ENCODE results near the gene TMBIM6.

TMBIM6 gene

DNA sequence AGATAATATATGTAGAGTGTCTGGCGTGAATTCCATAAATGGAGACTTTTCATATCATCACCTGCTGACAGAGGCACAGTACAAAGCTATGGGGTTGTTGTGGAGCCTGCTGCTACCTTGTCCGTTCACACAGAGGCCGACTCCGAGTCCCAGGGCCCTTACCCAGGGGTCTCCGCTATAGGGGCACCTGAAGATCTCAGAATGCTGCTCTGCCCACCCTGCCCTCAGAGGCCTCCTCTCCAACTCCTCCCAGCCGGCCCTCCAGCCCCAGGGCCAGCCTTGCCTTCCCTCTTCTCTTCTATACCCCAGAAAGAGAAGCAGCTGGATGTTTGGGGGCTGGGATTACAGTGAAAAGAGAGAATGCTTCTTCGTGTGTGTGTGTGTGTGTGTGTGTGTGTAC is 65.5 kb downstream of the TMBIM6 start:
- Histone ChIP-seq H3K9ac (ENCODE audit: low read length) (no peak overlapping the region), H4K12ac (ENCODE audit: low read depth, low read length) (no peak overlapping the region), H3K4ac (ENCODE audit: low read depth, low read length) (no peak overlapping the region), H4K8ac (ENCODE audit: low read depth, low read length) (no peak overlapping the region), H3K27ac (ENCODE audit: low read depth, low read length) (no peak overlapping the region), H3K36me3 (ENCODE audit: control insufficient read depth in 1 of 2, insufficient read depth in 2 of 2, low read length in 2 of 2) (peaks cover 31 to 39% of the 10 kb centered on the region in 2 experiments), H2BK5ac (ENCODE audit: low read depth, low read length, poor library complexity) (no peak overlapping the region), H3K23ac (ENCODE audit: low read length) (no peak overlapping the region), H3K14ac (ENCODE audit: low read length) (no peak overlapping the region), H3K4me3 (ENCODE audit: low read depth, low read length) (no peak overlapping the region), H3K79me1 (ENCODE audit: low read length) (peaks cover 19% of the 10 kb centered on the region), H3K4me2 (ENCODE audit: low read length) (no peak overlapping the region), H3K79me2 (ENCODE audit: control insufficient read depth, insufficient read depth, low read length, poor library complexity) (peaks cover 7% of the 10 kb centered on the region), H3K4me1 (ENCODE audit: control insufficient read depth in 1 of 2, insufficient read depth in 2 of 2, low read length in 2 of 2) (peaks cover 29 to 33% of the 10 kb centered on the region in 2 experiments), H3K27me3 (ENCODE audit: insufficient read depth, low read length) (no peaks in the 10 kb centered on the region), H3K18ac (ENCODE audit: low read length) (peak overlapping the region; percentile 54), H2AK5ac (ENCODE audit: low read length) (no peak overlapping the region), H2BK12ac (ENCODE audit: low read length) (peak overlapping the region; percentile 14), H4K91ac (ENCODE audit: low read depth, low read length) (peak overlapping the region; percentile 32), H2BK120ac (ENCODE audit: insufficient read depth, low read length, poor library complexity) (no peak overlapping the region), H3K9me3 (ENCODE audit: insufficient read depth, low read depth, low read length) (peaks cover 2% of the 10 kb centered on the region), H2AFZ (ENCODE audit: insufficient read depth, low read length, poor library complexity) (no peak overlapping the region)
- no CpG with 5 or more reads among the region's 7 CpGs for WGBS (ENCODE audit: extremely low coverage, insufficient coverage, insufficient read length)
- no peak for DNase-seq

DNA sequence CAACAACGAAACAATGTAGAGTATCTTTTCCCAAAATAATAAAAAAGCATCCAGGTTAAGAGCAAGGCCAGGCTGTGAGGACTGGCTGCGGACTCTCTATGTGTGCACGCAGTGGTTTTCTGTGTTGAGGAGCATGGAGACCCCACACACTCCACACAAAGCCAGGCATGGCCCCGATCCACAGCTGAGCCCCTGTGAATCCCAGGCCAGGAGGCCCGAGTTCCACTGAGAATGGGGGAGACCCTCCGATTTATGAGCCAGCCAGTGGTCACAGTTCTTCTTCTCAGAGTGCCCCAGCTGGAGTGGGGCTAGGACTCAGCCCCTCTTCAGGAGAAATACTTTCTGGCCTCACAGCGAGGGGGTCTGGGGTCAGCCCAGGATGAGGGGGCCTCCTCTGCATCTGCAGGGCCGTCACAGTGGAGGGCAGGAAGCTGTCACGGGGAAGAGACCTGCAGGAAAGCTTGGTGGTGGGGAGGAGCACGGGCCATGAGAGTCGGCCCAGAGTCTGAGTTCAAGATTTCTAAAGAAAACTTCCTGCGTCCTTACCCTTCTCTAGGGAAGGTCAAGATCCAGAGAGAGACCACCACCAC is 66.7 kb downstream of the TMBIM6 start:
- Histone ChIP-seq H3K18ac (ENCODE audit: low read length) (peak overlapping the region; percentile 84), H3K36me3 (ENCODE audit: control insufficient read depth in 1 of 2, insufficient read depth in 2 of 2, low read length in 2 of 2) (peaks cover 25 to 31% of the 10 kb centered on the region in 2 experiments), H4K8ac (ENCODE audit: low read depth, low read length) (peak overlapping the region; percentile 83), H3K79me1 (ENCODE audit: low read length) (peaks cover 19% of the 10 kb centered on the region), H3K14ac (ENCODE audit: low read length) (peak overlapping the region; percentile 72), H3K27me3 (ENCODE audit: insufficient read depth, low read length) (no peaks in the 10 kb centered on the region), H3K23ac (ENCODE audit: low read length) (no peak overlapping the region), H3K27ac (ENCODE audit: low read depth, low read length) (peak overlapping the region; percentile 94), H4K91ac (ENCODE audit: low read depth, low read length) (peak overlapping the region; percentile 83), H3K4me3 (ENCODE audit: low read depth, low read length) (no peak overlapping the region), H2AK5ac (ENCODE audit: low read length) (peak overlapping the region; percentile 64), H2AFZ (ENCODE audit: insufficient read depth, low read length, poor library complexity) (peak overlapping the region; percentile 47), H2BK120ac (ENCODE audit: insufficient read depth, low read length, poor library complexity) (peak overlapping the region; percentile 62), H3K9me3 (ENCODE audit: insufficient read depth, low read depth, low read length) (peaks cover 2% of the 10 kb centered on the region), H4K12ac (ENCODE audit: low read depth, low read length) (peak overlapping the region; percentile 14), H3K9ac (ENCODE audit: low read length) (no peak overlapping the region), H2BK12ac (ENCODE audit: low read length) (peak overlapping the region; percentile 44), H3K4me2 (ENCODE audit: low read length) (peak overlapping the region; percentile 19), H3K79me2 (ENCODE audit: control insufficient read depth, insufficient read depth, low read length, poor library complexity) (peaks cover 7% of the 10 kb centered on the region), H3K4ac (ENCODE audit: low read depth, low read length) (peak overlapping the region; percentile 60), H3K4me1 (ENCODE audit: control insufficient read depth in 1 of 2, insufficient read depth in 2 of 2, low read length in 2 of 2) (peaks cover 29 to 33% of the 10 kb centered on the region in 2 experiments), H2BK5ac (ENCODE audit: low read depth, low read length, poor library complexity) (peak overlapping the region; percentile 13)
- DNase-seq: no peak
- no CpG with 5 or more reads among the region's 12 CpGs for WGBS (ENCODE audit: extremely low coverage, insufficient coverage, insufficient read length)

DNA sequence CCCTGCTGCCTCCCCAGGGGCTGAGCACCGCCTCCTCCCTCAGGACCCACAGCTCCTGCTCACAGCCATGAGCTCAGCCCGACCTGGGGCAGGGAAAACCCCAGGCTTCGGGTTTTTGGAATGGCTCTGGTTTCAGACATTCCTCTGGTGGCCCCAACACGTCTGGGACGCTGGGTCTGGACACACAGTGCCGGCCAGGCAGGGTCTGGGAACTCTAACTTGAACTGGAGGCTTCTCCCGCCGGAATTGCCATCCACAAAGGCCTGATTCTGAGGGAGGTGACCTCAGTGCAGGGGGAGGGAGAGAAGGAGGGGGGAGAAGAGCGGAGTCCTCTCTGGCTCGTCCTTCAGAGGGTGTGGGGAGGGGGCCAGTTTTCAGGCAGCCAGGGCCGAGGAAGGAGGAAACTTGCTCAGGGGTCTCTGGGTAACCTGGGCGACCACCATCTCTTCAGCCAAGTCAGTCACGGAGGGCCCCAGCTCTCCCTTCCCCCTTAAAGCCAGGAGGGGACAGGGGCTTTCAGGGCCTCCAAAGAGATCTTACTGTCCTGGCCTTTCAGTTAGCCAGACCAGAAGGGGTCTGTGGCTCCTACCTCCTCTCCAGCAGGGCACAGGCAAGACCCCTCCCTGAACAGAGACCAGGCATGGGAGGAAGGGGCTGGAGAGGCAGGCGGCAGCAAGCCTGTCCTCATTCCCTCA is 67.5 kb downstream of the TMBIM6 start:
- Histone ChIP-seq H3K18ac (ENCODE audit: low read length) (peak overlapping the region; percentile 84), H3K9me3 (ENCODE audit: insufficient read depth, low read depth, low read length) (peaks cover 2% of the 10 kb centered on the region), H3K4ac (ENCODE audit: low read depth, low read length) (peak overlapping the region; percentile 68), H3K9ac (ENCODE audit: low read length) (peak overlapping the region; percentile 6), H3K79me2 (ENCODE audit: control insufficient read depth, insufficient read depth, low read length, poor library complexity) (peaks cover 7% of the 10 kb centered on the region), H2BK12ac (ENCODE audit: low read length) (peak overlapping the region; percentile 58), H3K4me1 (ENCODE audit: control insufficient read depth in 1 of 2, insufficient read depth in 2 of 2, low read length in 2 of 2) (peaks cover 29 to 33% of the 10 kb centered on the region in 2 experiments), H3K27ac (ENCODE audit: low read depth, low read length) (peak overlapping the region; percentile 94), H2AK5ac (ENCODE audit: low read length) (peak overlapping the region; percentile 69), H2BK120ac (ENCODE audit: insufficient read depth, low read length, poor library complexity) (peak overlapping the region; percentile 75), H4K8ac (ENCODE audit: low read depth, low read length) (peak overlapping the region; percentile 83), H3K4me2 (ENCODE audit: low read length) (peak overlapping the region; percentile 33), H4K12ac (ENCODE audit: low read depth, low read length) (peak overlapping the region; percentile 79), H4K91ac (ENCODE audit: low read depth, low read length) (peak overlapping the region; percentile 83), H3K4me3 (ENCODE audit: low read depth, low read length) (no peak overlapping the region), H3K36me3 (ENCODE audit: control insufficient read depth in 1 of 2, insufficient read depth in 2 of 2, low read length in 2 of 2) (peaks cover 18 to 24% of the 10 kb centered on the region in 2 experiments), H3K23ac (ENCODE audit: low read length) (no peak overlapping the region), H2AFZ (ENCODE audit: insufficient read depth, low read length, poor library complexity) (peak overlapping the region; percentile 47), H3K27me3 (ENCODE audit: insufficient read depth, low read length) (no peaks in the 10 kb centered on the region), H3K14ac (ENCODE audit: low read length) (peak overlapping the region; percentile 83), H2BK5ac (ENCODE audit: low read depth, low read length, poor library complexity) (peak overlapping the region; percentile 42), H3K79me1 (ENCODE audit: low read length) (peaks cover 19% of the 10 kb centered on the region)
- DNase-seq: peak; percentile 33 to 56
- WGBS (ENCODE audit: extremely low coverage, insufficient coverage, insufficient read length): no CpG with 5 or more reads among the region's 14 CpGs

DNA sequence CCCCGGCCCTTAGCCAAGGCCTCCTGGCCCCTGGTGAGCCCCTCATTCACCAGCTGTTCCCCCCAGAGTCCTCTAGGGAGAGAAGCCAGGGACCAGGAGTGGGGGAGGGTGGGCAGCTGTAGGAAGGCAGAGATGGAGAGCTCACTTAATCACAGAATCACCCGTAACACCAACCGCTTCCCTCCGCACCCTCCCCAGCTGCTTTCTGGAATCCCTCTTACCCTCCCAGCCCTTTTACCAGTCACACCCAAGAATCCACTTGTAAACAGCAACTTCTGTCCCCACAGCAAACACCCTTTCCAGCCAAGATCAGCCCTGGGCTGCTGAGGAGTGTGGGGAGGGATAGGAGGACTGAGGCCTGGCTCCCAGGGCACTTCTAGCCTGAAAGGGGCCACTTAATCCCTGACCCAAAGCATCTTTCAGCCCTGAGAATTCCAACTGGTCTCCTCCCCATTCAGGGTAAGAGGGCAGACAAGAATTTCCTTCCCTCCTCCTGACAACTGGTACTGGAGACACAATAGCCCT is 68.1 kb downstream of the TMBIM6 start:
- peak overlapping the region; percentile 78 for H4K8ac ChIP-seq (ENCODE audit: low read depth, low read length)

More for the DNA sequence above, 68.1 kb downstream of the TMBIM6 start:
- H3K23ac ChIP-seq (ENCODE audit: low read length): no peak overlapping the region
- peaks cover 7% of the 10 kb centered on the region for H3K79me2 ChIP-seq (ENCODE audit: control insufficient read depth, insufficient read depth, low read length, poor library complexity)
- peaks cover 19% of the 10 kb centered on the region for H3K79me1 ChIP-seq (ENCODE audit: low read length)
- peak overlapping the region; percentile 75 for H2BK120ac ChIP-seq (ENCODE audit: insufficient read depth, low read length, poor library complexity)
- peak overlapping the region; percentile 83 for H3K14ac ChIP-seq (ENCODE audit: low read length)
- peaks cover 17 to 21% of the 10 kb centered on the region in 2 experiments for H3K36me3 ChIP-seq (ENCODE audit: control insufficient read depth in 1 of 2, insufficient read depth in 2 of 2, low read length in 2 of 2)
- H3K4me3 ChIP-seq (ENCODE audit: low read depth, low read length): no peak overlapping the region
- peak overlapping the region; percentile 79 for H4K12ac ChIP-seq (ENCODE audit: low read depth, low read length)
- WGBS (ENCODE audit: extremely low coverage, insufficient coverage, insufficient read length): no CpG with 5 or more reads among the region's 4 CpGs
- peak overlapping the region; percentile 6 for H3K9ac ChIP-seq (ENCODE audit: low read length)
- peak overlapping the region; percentile 68 for H3K4ac ChIP-seq (ENCODE audit: low read depth, low read length)
- H2BK12ac ChIP-seq (ENCODE audit: low read length): peak overlapping the region; percentile 58
- H4K91ac ChIP-seq (ENCODE audit: low read depth, low read length): peak overlapping the region; percentile 83
- peak overlapping the region; percentile 42 for H2BK5ac ChIP-seq (ENCODE audit: low read depth, low read length, poor library complexity)
- peak overlapping the region; percentile 33 for H3K4me2 ChIP-seq (ENCODE audit: low read length)
- peaks cover 2% of the 10 kb centered on the region for H3K9me3 ChIP-seq (ENCODE audit: insufficient read depth, low read depth, low read length)
- H3K18ac ChIP-seq (ENCODE audit: low read length): peak overlapping the region; percentile 58
- peak overlapping the region; percentile 69 for H2AK5ac ChIP-seq (ENCODE audit: low read length)
- no peaks in the 10 kb centered on the region for H3K27me3 ChIP-seq (ENCODE audit: insufficient read depth, low read length)
- peak overlapping the region; percentile 94 for H3K27ac ChIP-seq (ENCODE audit: low read depth, low read length)
- H2AFZ ChIP-seq (ENCODE audit: insufficient read depth, low read length, poor library complexity): peak overlapping the region; percentile 14
- H3K4me1 ChIP-seq (ENCODE audit: control insufficient read depth in 1 of 2, insufficient read depth in 2 of 2, low read length in 2 of 2): peaks cover 29 to 33% of the 10 kb centered on the region in 2 experiments
- DNase-seq: no peak

Data from trophoblast cell (in vitro differentiated cells and primary cell).